ENCODE data around the gene STAP2.
A peak's percentile ranks its signal among the peaks of the same experiment; 100 is the strongest.
"Not testable (repeated sequence)": the region's sequence is repeated elsewhere in the genome, so short reads cannot be mapped to it uniquely, and the experiment has no call there.

Gene STAP2

DNA sequence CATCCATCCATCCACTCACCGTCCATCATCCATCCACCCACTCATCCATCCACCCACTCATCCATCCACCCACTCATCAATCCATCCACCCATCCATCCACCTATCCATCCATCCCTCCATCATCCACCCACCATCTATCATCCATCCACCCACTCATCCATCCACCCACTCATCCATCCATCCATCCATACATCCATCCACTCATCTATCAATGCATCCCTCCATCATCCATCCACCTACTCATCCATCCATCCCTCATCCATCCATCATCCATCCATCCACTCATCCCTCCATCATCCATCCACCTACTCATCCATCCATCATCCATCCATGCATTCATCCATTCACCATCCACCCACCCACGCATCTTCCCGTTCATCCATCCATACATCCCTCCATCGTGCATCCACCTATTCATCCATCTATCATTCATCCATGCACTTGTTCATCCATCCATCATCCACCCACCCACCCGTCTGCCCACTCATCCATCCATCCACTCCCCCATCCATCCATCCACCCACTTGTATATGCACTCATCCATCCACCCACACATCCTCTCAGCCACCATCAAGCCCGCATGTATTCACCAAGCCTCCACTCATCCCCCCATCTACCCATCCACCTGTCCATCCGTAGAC, 3.6 kb downstream of the STAP2 start:
- H3K27ac ChIP-seq (ENCODE audit: low read depth, low read length), result no peak overlapping the region
- no peaks in the 10 kb centered on the region for H3K9me3 ChIP-seq (ENCODE audit: control insufficient read depth, insufficient read depth, low read depth, low read length)
- H3K4me3 ChIP-seq (ENCODE audit: low read depth, low read length), result no peak overlapping the region
- peaks cover 9% of the 10 kb centered on the region for H3K4me1 ChIP-seq (ENCODE audit: control insufficient read depth, insufficient read depth, low read length)
- no peak overlapping the region for H3K9ac ChIP-seq (ENCODE audit: low read length)
- no peaks in the 10 kb centered on the region for H3K27me3 ChIP-seq (ENCODE audit: control insufficient read depth, insufficient read depth, low read length)
- peaks cover 13% of the 10 kb centered on the region for H3K36me3 ChIP-seq (ENCODE audit: control insufficient read depth, insufficient read depth, low read length)

DNA sequence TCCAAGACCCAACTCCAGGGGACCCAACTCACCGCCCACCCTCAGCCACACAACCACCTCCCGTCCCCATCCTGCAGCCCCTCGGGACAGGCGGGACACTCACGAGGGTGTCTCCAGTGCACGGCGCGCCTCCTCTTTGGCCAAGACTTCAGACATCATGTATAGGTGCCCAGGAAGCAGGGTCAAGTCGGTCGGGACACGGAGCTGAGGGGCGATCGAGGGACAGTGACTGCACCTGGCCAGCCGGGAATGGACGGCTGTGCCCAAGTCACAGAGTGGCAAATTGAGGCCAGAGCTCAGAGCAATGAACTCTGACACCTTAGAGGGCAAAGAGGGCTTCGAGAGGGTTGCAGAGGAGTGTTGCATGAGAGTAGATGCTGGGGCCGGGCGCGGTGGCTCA, 8.8 kb downstream of the STAP2 start:
- peaks cover 6% of the 10 kb centered on the region for H3K36me3 ChIP-seq (ENCODE audit: control insufficient read depth, insufficient read depth, low read length)
- H3K9me3 ChIP-seq (ENCODE audit: control insufficient read depth, insufficient read depth, low read depth, low read length), result no peaks in the 10 kb centered on the region
- no peaks in the 10 kb centered on the region for H3K27me3 ChIP-seq (ENCODE audit: control insufficient read depth, insufficient read depth, low read length)
- no peak overlapping the region for H3K4me3 ChIP-seq (ENCODE audit: low read depth, low read length)
- no peak overlapping the region for H3K27ac ChIP-seq (ENCODE audit: low read depth, low read length)
- H3K9ac ChIP-seq (ENCODE audit: low read length), result no peak overlapping the region
- 0 out of 2 replicates have a peak, but pooled peaks cover 3% of the 10 kb centered on the region for H3K4me1 ChIP-seq (ENCODE audit: control insufficient read depth, insufficient read depth, low read length)

DNA sequence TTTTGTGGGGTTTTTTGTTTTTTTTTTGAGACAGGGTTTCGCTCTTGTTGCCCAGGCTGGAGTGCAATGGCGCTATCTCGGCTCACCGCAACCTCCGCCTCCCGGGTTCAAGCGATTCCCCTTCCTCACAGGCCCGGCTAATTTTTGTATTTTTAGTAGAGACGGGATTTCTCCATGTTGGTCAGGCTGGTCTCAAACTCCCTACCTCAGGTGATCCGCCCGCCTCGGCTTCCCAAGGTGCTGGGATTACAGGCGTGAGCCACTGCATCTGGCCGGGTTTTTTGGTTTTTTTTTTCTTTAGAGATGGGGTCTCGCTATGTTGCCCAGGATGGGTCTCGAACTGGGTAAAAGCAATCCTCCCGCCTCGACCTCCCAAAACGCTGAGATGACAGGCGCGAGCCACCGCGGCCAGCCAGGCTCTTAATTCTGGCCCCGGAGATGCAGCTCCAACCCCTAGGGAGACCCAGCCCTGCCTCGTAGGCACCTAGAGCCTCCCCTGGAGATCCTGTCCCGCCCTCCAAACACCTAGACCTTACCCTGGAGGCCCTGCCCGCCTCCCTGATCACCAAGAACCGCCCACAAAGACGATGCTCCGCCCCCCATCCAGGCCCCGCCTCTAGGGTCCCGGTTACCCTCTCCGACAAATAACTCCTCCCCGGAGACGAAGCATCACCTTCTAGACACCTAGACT, 9.5 kb downstream of the STAP2 start:
- H3K9me3 ChIP-seq (ENCODE audit: control insufficient read depth, insufficient read depth, low read depth, low read length); H3K36me3 ChIP-seq (ENCODE audit: control insufficient read depth, insufficient read depth, low read length); H3K4me1 ChIP-seq (ENCODE audit: control insufficient read depth, insufficient read depth, low read length); H3K27me3 ChIP-seq (ENCODE audit: control insufficient read depth, insufficient read depth, low read length); H3K27ac ChIP-seq (ENCODE audit: low read depth, low read length): not testable (repeated sequence)
- Histone ChIP-seq H3K4me3 (ENCODE audit: low read depth, low read length) (peak overlapping the region; percentile 89), H3K9ac (ENCODE audit: low read length) (peak overlapping the region; percentile 64)

DNA sequence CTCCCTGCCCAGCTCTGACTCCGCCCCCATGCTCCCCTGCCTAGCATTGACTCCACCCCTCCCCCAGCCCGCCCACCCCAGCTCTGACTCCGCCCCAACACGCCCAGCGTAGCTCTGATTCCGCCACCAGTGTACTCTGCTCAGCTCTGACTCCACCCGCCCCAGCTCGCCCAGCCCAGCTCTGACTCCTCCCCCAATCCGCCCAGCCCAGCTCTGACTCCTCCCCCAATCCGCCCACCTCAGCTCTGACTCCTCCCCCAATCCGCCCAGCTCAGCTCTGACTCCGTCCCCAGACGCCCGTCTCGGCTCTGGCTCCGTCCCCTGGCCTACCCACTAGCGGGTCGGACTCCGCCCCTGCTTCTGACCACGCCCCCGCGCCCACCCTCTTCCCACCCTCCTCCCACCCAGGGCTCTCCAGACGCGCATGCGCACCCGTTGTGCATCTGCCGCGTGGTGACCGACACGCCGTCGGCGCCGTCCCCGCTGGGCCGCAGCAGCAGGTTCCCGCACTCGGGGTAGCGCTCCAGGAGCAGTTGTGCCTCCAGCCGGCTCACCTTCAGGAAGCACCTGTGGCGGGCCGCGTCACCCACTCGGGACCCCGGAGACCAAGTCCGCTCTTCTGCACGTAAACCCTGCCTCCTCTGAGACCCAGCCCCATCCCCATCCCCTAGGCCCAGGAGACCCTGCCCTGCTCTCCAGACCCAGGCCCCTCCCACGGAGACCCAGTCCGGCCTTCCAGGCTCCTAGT, 10.2 kb downstream of the STAP2 start:
- H3K4me3 ChIP-seq (ENCODE audit: low read depth, low read length), result peak overlapping the region; percentile 89

DNA sequence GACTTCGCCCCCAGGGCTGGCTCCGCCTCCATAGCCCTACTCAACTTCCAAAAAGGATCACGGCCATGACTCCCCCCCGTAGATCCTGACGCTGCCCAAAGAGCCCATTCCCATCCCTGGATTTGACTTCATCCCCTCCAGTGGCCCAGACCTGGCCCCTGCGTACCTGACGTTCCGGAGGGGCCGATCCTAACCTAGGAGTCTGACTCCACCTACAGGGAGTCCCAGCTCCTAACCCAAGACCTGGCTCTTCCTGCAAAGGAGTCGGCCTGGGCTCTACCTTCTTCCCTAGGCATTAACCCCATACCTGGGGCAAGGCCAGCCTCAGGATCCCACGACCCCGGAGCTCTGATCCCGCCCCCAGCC, 10.8 kb downstream of the STAP2 start:
- Histone ChIP-seq H3K9me3 (ENCODE audit: control insufficient read depth, insufficient read depth, low read depth, low read length) (no peaks in the 10 kb centered on the region), H3K27me3 (ENCODE audit: control insufficient read depth, insufficient read depth, low read length) (no peaks in the 10 kb centered on the region), H3K9ac (ENCODE audit: low read length) (peak overlapping the region; percentile 34), H3K27ac (ENCODE audit: low read depth, low read length) (no peak overlapping the region), H3K36me3 (ENCODE audit: control insufficient read depth, insufficient read depth, low read length) (peaks cover 11% of the 10 kb centered on the region; the same call in 1 of the 2 replicates), H3K4me1 (ENCODE audit: control insufficient read depth, insufficient read depth, low read length) (0 out of 2 replicates have a peak, but pooled peaks cover 3% of the 10 kb centered on the region), H3K4me3 (ENCODE audit: low read depth, low read length) (peak overlapping the region; percentile 66)

More for the DNA sequence above, 10.2 kb downstream of the STAP2 start:
- Histone ChIP-seq H3K27ac (ENCODE audit: low read depth, low read length) (no peak overlapping the region), H3K27me3 (ENCODE audit: control insufficient read depth, insufficient read depth, low read length) (no peaks in the 10 kb centered on the region), H3K9me3 (ENCODE audit: control insufficient read depth, insufficient read depth, low read depth, low read length) (no peaks in the 10 kb centered on the region), H3K36me3 (ENCODE audit: control insufficient read depth, insufficient read depth, low read length) (peaks cover 7% of the 10 kb centered on the region; the same call in 1 of the 2 replicates), H3K4me1 (ENCODE audit: control insufficient read depth, insufficient read depth, low read length) (0 out of 2 replicates have a peak, but pooled peaks cover 3% of the 10 kb centered on the region), H3K9ac (ENCODE audit: low read length) (peak overlapping the region; percentile 64)

DNA sequence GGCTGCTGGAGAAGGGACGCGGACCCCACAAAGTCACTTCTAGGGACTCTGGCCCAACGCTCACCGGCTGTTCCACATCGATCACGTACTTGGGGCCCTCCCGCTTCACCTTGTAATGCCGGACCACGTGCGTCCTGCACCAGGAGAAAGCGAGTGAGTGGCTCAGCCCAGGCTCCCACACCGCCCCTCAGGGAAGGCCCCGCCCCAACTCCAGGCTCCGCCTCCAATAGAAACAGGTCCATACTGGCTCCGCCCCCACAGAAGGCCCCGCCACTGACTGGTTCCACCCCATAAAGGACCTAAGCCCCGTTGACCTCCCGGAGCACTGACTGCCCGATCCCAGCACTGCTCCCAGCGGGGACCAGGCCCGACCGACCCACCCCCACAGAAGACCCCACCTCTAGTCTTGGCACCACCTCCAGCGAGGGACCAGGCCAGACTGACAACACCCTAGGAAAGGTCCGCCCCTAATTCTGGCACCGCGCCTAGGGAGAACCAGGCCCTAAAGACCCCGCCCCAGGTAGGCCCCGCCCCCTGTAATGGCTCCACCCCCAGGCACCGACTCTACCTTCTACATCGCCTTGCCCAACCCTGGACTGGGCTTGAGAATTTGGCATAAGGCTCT, 11.3 kb downstream of the STAP2 start:
- 0 out of 2 replicates have a peak, but pooled peaks cover 3% of the 10 kb centered on the region for H3K4me1 ChIP-seq (ENCODE audit: control insufficient read depth, insufficient read depth, low read length)
- peak overlapping the region; percentile 76 for H3K9ac ChIP-seq (ENCODE audit: low read length)
- H3K36me3 ChIP-seq (ENCODE audit: control insufficient read depth, insufficient read depth, low read length), result peaks cover 12% of the 10 kb centered on the region; the same call in 1 of the 2 replicates
- H3K27ac ChIP-seq (ENCODE audit: low read depth, low read length), result no peak overlapping the region
- H3K4me3 ChIP-seq (ENCODE audit: low read depth, low read length), result peak overlapping the region; percentile 66
- H3K27me3 ChIP-seq (ENCODE audit: control insufficient read depth, insufficient read depth, low read length), result no peaks in the 10 kb centered on the region
- H3K9me3 ChIP-seq (ENCODE audit: control insufficient read depth, insufficient read depth, low read depth, low read length), result no peaks in the 10 kb centered on the region

DNA sequence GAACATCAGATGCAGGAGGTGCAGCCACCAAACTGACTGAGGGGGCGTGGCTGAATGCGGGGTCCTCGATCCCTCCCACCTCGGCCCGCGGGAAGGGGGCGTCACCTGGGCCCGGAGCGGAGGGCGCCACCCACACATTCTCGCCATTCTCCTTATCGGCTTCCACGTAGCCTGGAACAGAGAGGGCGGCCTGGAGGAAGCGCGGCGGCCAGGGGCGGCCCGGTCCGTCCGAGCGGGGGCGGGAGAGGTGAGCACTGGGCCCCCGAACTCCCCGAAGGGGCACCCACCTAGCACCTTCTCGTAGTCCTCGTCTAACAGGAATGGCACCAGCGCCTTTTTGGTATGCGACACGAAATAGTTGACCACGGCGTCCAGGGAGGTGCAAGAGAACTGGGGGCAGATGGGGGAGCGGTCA, 11.8 kb downstream of the STAP2 start:
- peak overlapping the region; percentile 76 for H3K9ac ChIP-seq (ENCODE audit: low read length)
- peak overlapping the region; percentile 66 for H3K4me3 ChIP-seq (ENCODE audit: low read depth, low read length)
- H3K36me3 ChIP-seq (ENCODE audit: control insufficient read depth, insufficient read depth, low read length), result peaks cover 12% of the 10 kb centered on the region; the same call in 1 of the 2 replicates
- no peaks in the 10 kb centered on the region for H3K27me3 ChIP-seq (ENCODE audit: control insufficient read depth, insufficient read depth, low read length)
- no peak overlapping the region for H3K27ac ChIP-seq (ENCODE audit: low read depth, low read length)
- no peaks in the 10 kb centered on the region for H3K9me3 ChIP-seq (ENCODE audit: control insufficient read depth, insufficient read depth, low read depth, low read length)
- H3K4me1 ChIP-seq (ENCODE audit: control insufficient read depth, insufficient read depth, low read length), result 0 out of 2 replicates have a peak, but pooled peaks cover 3% of the 10 kb centered on the region

DNA sequence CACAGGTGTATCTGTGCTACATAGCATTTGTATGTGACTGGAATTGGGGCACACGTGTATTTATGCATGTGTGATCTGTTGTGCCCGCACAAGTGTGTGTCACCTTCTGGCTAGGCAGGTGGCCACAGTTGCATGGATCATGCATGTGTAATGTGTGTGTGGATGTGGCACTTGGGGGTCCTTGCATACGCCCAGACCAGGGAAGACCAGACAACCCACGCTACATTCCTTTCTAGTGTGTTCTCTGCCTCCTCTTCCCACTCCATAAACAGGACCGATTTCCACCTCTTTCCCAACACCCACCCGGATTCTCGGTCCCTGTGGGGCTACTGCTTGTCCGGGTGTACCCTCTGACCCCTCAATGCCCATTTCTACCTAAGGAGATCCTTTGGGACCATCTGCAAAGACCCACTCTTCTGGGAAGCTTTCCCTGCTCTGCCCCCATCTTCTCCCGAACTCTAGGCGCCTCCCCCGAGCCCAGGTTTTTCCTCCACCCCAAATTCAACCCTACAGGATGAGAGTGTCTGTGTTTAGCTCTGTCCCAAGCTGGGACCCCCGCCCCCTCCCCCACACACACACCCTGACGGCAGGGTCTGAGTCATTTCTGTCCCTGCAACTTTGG, 12.3 kb downstream of the STAP2 start:
- Histone ChIP-seq H3K4me1 (ENCODE audit: control insufficient read depth, insufficient read depth, low read length) (0 out of 2 replicates have a peak, but pooled peaks cover 3% of the 10 kb centered on the region), H3K9me3 (ENCODE audit: control insufficient read depth, insufficient read depth, low read depth, low read length) (no peaks in the 10 kb centered on the region), H3K36me3 (ENCODE audit: control insufficient read depth, insufficient read depth, low read length) (peaks cover 12% of the 10 kb centered on the region; the same call in 1 of the 2 replicates), H3K27ac (ENCODE audit: low read depth, low read length) (no peak overlapping the region), H3K9ac (ENCODE audit: low read length) (no peak overlapping the region), H3K4me3 (ENCODE audit: low read depth, low read length) (peak overlapping the region; percentile 66), H3K27me3 (ENCODE audit: control insufficient read depth, insufficient read depth, low read length) (no peaks in the 10 kb centered on the region)

DNA sequence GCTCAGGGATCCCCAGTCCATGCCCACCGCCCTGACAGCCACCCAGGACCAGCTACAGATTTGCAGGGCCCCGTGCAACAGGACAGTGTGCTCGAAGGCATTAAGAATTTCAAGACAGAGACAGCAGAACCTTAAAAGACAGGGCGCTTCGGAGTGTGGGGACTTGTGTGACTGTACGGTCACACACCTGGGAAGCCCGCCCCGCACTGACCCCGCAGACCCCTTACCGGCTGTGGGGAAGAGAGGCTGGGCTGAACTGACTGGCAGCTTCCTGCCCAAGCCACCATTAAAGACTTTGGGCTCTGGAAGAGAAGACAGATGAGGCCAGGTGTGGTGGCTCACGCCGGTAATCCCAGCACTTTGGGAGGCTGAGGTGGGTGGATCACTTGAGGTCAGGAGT, 14.4 kb downstream of the STAP2 start:
- Histone ChIP-seq H3K4me1 (ENCODE audit: control insufficient read depth, insufficient read depth, low read length) (0 out of 2 replicates have a peak, but pooled peaks cover 3% of the 10 kb centered on the region), H3K27ac (ENCODE audit: low read depth, low read length) (no peak overlapping the region), H3K36me3 (ENCODE audit: control insufficient read depth, insufficient read depth, low read length) (peaks cover 12% of the 10 kb centered on the region; the same call in 1 of the 2 replicates), H3K27me3 (ENCODE audit: control insufficient read depth, insufficient read depth, low read length) (no peaks in the 10 kb centered on the region), H3K9me3 (ENCODE audit: control insufficient read depth, insufficient read depth, low read depth, low read length) (0 out of 2 replicates have a peak, but pooled peaks cover 4% of the 10 kb centered on the region), H3K4me3 (ENCODE audit: low read depth, low read length) (no peak overlapping the region), H3K9ac (ENCODE audit: low read length) (no peak overlapping the region)

DNA sequence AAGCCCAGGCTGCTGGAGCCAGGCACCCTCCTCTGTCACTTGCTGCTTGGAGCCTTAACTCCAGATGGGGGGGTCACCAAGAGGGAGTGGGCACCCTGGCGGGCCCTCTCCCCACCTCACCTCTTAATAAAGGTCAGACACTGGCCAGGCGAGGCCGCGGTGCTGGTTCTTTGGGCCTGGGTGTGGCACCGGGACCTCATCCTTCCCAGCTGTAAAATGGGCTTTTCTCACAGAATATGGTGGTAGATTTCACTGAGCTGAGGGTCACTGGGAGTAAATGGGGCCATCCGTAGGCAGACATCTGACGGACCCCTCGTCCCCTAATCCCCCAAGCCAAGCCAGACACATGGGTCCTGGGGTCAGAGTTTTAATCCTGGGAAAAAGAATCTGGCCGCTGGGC, 14.9 kb downstream of the STAP2 start:
- Histone ChIP-seq H3K9ac (ENCODE audit: low read length) (no peak overlapping the region), H3K9me3 (ENCODE audit: control insufficient read depth, insufficient read depth, low read depth, low read length) (0 out of 2 replicates have a peak, but pooled peaks cover 5% of the 10 kb centered on the region), H3K4me3 (ENCODE audit: low read depth, low read length) (no peak overlapping the region), H3K27ac (ENCODE audit: low read depth, low read length) (no peak overlapping the region), H3K36me3 (ENCODE audit: control insufficient read depth, insufficient read depth, low read length) (peaks cover 16% of the 10 kb centered on the region), H3K27me3 (ENCODE audit: control insufficient read depth, insufficient read depth, low read length) (no peaks in the 10 kb centered on the region), H3K4me1 (ENCODE audit: control insufficient read depth, insufficient read depth, low read length) (0 out of 2 replicates have a peak, but pooled peaks cover 3% of the 10 kb centered on the region)
